Measurements from ENCODE around the gene BOD1L2.

The BOD1L2 gene

GRCh38 chr18:57150828-57151227, 3.9 kb downstream of the BOD1L2 start:
- no peak for DNase-seq

GRCh38 chr18:57154191-57154830, 7.4 kb downstream of the BOD1L2 start:
- no peak for DNase-seq

- DNase-seq = no peak
These were observed 17.5 kb downstream of the BOD1L2 start for GRCh38 chr18:57164401-57164800.

GRCh38 chr18:57167617-57168308, 20.9 kb downstream of the BOD1L2 start:
- DNase-seq = no peak

GRCh38 chr18:57171026-57171425, 24.1 kb downstream of the BOD1L2 start:
- no peak for DNase-seq

GRCh38 chr18:57175532-57175931, 28.6 kb downstream of the BOD1L2 start:
- no peak for DNase-seq

- DNase-seq = no peak
These were observed 38.5 kb downstream of the BOD1L2 start for GRCh38 chr18:57185434-57185833.

GRCh38 chr18:57188851-57189557, 42.1 kb downstream of the BOD1L2 start:
- no peak for DNase-seq

GRCh38 chr18:57190026-57190425, 43.1 kb downstream of the BOD1L2 start:
- DNase-seq = no peak

- no peak for DNase-seq
These were observed 47.2 kb downstream of the BOD1L2 start for GRCh38 chr18:57194070-57194469.

- DNase-seq = no peak
These were observed 47.7 kb downstream of the BOD1L2 start for GRCh38 chr18:57194622-57195021.

GRCh38 chr18:57195341-57195740, 48.5 kb downstream of the BOD1L2 start:
- DNase-seq = no peak

GRCh38 chr18:57197261-57197660, 50.4 kb downstream of the BOD1L2 start:
- DNase-seq = no peak

- no peak for DNase-seq
These were observed 51.2 kb downstream of the BOD1L2 start for GRCh38 chr18:57198073-57198472.
